Activated CD4-positive, CD25-positive, alpha-beta regulatory T cell (primary cell): Measurements from ENCODE around the gene CDC14A.
"Not testable (repeated sequence)": the region's sequence is repeated elsewhere in the genome, so short reads cannot be mapped to it uniquely, and the experiment has no call there.

ENCODE experiments used
- DNase-seq, 4 experiments: peaks; one replicate each; lab custom pipeline; 2025; lab: John Stamatoyannopoulos, UW

CDC14A gene

GRCh38 chr1:100352267-100353070 is at the start of gene CDC14A:
TSS of gene CDC14A (plus strand) at chr1:100352506. CDS start at chr1:100352955, 449 bp downstream.
- DNase-seq: peak; percentile 60 to 79 (median 71)

GRCh38 chr1:100302739-100303138 is 49.6 kb upstream of the CDC14A start:
- no peak for DNase-seq

GRCh38 chr1:100304227-100304626 is 48.1 kb upstream of the CDC14A start:
- DNase-seq: no peak

- no peak for DNase-seq
Observed at GRCh38 chr1:100304921-100305320, 47.4 kb upstream of the CDC14A start.

- DNase-seq: no peak
Observed at GRCh38 chr1:100305954-100306353, 46.4 kb upstream of the CDC14A start.

- no peak for DNase-seq
Observed at GRCh38 chr1:100306735-100307313, 45.5 kb upstream of the CDC14A start.

GRCh38 chr1:100308777-100309176 is 43.5 kb upstream of the CDC14A start:
- DNase-seq: no peak

GRCh38 chr1:100309863-100310262 is 42.4 kb upstream of the CDC14A start:
- no peak for DNase-seq

- no peak for DNase-seq
Observed at GRCh38 chr1:100313382-100313781, 38.9 kb upstream of the CDC14A start.

- DNase-seq: no peak
Observed at GRCh38 chr1:100316622-100317021, 35.7 kb upstream of the CDC14A start.

- DNase-seq: no peak
Observed at GRCh38 chr1:100320311-100321099, 31.8 kb upstream of the CDC14A start.

GRCh38 chr1:100321100-100321493 is 31.2 kb upstream of the CDC14A start:
- no peak for DNase-seq

GRCh38 chr1:100321506-100321905 is 30.8 kb upstream of the CDC14A start:
- no peak for DNase-seq

GRCh38 chr1:100322436-100323211 is 29.7 kb upstream of the CDC14A start:
- DNase-seq: no peak

GRCh38 chr1:100323419-100324106 is 28.7 kb upstream of the CDC14A start:
- no peak for DNase-seq

- DNase-seq: no peak
Observed at GRCh38 chr1:100325415-100326324, 26.6 kb upstream of the CDC14A start.

- not testable (repeated sequence) for DNase-seq
Observed at GRCh38 chr1:100326325-100326670, 26.0 kb upstream of the CDC14A start.

- DNase-seq: no peak
Observed at GRCh38 chr1:100328133-100328532, 24.2 kb upstream of the CDC14A start.

GRCh38 chr1:100331146-100331545 is 21.2 kb upstream of the CDC14A start:
- not testable (repeated sequence) for DNase-seq

GRCh38 chr1:100332331-100332730 is 20.0 kb upstream of the CDC14A start:
- no peak for DNase-seq
